DMS53 treated with DMSO at 0.1 percent for 48 hours (cell line): Measurements from ENCODE around the gene PDZD7.

ENCODE experiments used
- DNase-seq: peaks from one replicate; lab custom pipeline; 2025; ENCODE audit not compliant: unreplicated experiment; lab: John Stamatoyannopoulos, UW

The PDZD7 gene

DNA sequence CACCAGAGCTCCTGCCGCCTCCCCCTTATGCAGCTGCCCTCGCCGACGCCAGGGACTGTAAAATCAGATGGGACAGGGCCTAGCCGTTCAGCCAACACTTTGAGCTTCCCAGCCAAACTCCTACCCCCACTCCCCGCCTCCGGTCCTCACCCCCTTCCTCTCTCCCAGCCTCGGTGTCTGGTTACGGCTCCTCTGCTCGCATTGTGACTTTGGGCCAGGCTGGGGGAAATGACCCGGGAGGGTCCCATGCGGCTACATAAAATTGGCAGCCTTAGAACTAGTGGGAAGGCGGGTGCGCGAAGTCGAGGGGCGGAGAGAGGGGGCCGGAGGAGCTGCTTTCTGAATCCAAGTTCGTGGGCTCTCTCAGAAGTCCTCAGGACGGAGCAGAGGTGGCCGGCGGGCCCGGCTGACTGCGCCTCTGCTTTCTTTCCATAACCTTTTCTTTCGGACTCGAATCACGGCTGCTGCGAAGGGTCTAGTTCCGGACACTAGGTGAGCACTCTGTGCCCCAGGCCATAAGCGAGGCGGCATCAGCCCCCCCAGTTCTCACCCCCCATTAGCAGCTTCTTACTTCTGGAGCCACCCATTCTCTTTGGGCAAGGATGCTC, 30.8 kb upstream of the PDZD7 start, which contains the start of gene KAZALD1:
Gene KAZALD1, plus strand, starts transcription at position 366 of the 608 bp plus-strand sequence. CDS start 604 bp downstream, outside the sequence.
- peak; percentile 65 for DNase-seq

DNA sequence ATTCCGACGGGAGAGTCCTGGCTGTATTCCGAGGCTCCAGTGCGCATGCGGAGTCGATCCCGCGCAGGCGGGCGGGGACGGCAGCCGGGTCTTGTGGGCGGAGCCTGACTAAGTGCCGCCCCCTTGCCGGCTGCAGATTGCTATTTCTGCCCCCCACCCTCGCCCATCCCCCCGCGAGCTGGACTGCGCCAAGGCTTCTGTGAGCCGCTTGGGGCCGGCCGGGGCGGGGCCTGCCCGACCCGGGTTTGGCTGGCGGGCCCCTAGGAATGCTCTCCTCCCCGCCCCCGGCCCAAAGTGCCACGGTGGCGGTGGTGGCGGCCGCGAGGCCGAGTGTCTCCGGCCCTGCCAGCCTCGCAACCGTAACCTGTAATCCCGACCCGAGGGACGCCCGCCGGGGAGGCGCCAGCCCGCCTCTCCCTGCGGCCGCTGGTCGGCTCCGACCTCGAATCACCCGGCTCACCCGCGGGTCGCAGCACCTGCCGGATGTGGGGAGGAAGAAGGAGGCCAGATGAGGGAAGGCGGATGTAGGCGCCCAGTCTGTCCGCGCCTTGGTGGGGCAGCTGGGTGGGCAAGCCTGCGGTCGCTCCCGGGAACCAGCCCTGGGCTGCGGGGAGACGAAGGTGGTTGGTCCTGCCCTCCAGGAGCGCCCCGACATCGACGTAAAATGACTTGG, 30.2 kb upstream of the PDZD7 start:
- DNase-seq = peak; percentile 93

DNA sequence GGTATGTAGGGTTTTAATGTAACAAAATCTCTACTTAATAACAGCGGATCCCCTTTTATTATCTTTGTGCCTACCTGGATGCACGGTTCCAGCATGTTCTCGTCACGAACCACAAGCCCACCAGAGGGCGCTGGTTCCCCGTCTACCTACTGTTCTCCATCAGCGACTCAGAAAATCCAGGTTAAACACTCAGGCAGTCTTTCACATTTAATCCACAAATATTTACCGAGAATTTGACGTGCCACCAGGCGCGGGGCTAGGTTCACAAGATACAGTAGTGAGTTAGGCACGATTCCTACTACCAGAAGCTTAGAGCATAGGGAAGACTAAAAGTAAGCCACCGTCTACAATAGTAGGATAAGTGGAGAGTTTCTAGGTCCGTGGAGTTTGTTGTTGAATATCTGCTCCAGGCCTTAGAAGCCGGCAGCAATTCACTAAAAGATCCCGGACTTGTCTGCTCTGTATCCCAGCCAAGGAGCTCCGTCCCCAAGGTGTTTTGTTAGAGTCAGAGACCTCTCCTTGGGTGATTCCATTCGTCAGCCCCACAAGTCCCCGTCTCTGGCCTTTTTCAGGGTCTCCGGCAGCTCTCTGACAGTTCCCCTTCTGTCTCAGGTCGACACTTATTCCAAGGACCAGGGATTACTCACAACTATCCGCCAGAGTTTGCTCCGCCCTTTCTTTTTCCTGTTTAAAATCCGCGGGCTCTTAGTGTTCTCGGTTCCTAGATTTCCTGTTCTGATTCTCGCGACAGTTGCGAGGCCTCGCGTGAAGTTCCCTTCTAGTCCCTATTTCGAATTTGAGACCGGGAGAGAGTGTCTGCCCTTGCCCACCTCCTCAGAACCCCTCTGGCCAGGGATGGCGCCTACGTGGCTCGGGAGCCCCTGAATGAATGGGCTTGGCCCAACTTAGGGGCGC, 29.4 kb upstream of the PDZD7 start:
- DNase-seq = peak; percentile 95

DNA sequence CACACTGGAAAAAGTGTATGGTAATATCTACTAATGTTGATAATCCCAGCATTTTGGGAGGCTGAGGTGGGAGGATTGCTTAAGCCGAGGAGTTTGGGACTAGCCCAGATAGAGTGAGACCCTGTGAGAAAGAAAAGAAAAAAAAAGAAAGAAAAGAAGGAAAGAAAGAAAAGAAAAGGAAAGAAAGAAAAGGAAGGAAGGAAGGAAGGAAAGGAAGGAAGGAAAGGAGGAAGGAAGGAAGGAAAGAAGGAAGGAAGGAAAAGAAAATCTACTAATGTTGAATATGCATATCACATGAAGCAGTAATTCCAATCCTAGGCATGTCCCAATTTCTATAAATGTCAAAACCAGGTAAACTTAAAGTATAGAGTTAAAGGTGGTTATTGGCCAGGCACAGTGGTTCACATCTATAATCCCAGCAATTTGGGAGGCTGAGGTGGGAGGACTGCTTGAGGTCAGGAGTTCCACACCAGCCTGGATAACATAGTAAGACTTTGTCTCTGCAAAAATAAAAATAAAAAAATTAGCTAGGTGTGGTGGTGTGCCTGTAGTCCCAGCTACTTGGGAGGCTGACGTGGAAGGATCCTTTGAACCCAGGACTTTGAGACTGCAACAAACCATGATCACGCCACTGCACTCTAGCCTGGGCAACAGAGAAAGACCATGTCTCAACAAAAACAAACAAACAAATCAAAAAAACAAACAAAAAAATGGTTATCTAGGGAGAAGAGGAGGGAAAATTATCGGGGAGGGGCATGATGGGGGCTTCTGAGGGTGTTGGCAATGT, 25.6 kb upstream of the PDZD7 start:
- no peak for DNase-seq

DNA sequence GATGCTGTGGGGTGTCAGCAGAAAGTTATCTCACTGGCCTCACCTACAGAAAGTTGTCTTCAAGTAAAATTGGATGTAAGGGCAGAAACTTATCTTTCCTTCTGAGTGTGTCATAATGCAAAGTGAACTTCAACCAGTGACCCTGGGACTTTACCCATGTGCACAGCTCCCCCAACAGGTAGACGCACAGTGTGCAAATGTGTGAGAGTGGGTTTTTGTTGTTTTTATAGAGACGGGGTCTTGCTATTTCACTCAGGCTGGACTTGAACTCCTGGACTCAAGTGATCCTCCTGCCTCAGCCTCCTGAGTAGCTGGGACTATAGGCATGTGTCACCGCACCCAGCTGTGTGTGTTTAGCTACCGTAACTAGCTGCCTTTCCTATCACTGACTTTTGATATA, 24.5 kb upstream of the PDZD7 start:
- no peak for DNase-seq

DNA sequence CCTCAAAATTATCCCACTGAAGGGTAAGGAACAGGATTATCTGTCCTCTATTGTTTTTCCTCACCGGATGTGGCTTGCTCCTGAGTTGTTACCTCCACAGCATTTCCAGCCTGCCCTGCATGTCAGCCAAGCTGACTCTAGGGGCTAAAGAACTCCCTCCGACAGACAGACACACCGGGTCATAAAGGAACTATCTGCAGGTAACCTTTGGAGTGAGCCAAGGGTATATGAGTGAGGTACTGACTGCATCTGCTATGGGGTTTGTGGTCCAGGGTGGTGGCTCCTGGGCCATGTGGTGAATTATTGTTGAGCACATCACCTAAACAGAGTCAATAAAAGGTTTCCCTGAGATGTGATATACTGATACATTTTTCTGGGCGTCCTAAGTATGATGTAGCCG, 23.9 kb upstream of the PDZD7 start:
- DNase-seq = no peak

DNA sequence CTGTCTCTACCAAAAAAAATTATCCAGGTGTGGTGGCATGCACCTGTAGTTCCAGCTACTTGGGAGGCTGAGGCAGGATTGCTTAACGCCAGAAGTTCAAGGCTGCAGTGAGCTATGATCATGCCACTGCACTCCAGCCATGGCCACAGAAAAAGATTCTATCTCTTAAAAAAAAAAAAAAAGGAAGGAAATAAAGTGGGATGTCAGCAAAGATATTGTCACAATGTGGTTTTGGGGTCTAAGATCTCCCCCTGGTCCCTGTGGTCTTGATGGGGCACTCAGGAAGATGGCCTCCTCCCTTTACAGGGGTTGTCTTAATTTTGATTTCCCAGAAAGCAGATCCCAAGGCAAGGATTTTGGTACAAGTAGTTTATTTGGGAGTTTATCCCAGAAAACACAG, 23.4 kb upstream of the PDZD7 start:
- DNase-seq = no peak

DNA sequence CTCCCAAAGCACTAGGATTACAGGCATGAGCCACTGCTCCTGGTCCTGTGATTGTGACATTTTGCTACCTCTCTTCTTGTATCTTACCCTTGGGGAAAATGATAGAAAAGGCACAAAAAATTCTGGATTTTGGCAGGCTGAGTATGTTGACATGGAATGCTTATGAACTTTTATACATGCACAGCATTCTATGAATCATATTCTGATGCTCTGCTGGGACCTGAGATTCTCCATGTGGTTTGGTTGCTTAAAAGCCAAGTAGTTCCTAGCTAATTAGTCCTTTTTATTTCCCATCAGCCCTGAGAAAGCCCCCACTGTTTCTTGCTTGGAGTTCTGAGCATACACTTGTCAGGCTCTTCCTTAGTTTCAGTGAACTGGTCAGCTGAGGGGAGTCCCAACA, 22.6 kb upstream of the PDZD7 start:
- no peak for DNase-seq

DNA sequence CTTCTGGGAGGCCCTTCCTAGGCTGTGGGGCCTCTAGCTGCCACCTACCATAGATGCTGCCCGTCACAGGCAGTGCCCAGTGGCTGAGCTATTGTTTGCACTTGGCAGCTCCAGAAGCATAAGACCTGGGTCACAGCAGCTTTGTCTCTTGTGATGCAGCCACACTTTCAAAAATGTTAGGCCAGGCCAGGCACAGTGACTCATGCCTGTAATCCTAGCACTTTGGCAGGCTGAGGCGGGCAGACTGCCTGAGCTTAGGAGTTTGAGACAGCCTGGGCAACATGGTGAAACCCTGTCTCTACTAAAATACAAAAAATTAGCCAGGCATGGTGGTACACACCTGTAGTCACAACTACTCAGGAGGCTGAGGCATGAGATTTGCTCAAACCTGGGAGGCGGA, 21.4 kb upstream of the PDZD7 start:
- no peak for DNase-seq

DNA sequence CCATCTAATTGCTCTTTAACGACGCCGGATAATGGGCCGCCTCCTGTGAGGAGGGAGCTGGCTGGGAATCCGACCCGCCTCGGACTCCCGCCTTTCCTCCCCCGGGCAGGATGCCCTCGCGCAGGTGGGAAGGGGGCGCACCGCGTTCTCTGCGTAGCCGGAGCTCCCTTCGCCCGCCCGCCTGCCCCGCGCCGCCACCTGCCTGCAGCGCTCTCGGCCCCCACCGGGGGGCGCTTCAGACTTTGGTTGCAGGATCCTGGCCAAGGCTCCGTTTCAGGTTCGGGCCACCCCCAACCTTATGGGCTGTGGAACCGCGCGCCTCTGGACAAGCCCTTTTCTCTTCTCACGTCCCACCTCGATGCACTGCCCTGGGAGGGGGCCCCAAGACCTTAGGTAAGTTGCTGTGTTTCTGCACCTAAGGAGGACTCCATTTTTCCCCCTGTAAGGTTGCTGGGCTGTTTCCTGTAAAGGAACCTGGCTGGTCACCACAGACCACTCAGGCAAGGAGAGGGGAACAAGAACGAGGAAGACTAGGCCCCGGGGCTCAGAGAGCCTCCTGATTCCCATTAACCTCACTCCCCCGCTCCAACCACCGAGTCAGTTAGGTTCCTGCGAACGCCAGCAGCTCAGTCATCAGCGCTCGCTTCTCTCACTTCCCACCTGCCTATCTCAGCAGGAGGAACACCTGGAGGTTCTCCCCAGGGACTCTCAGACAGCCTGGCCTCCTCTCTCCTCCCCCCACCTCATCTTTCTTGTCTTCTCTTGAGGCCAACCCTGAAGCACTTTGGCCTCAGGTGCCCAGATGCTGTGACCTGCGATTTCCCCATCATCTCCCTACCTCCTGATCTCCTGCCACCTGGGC, 19.5 kb upstream of the PDZD7 start:
- DNase-seq = peak; percentile 32

DNA sequence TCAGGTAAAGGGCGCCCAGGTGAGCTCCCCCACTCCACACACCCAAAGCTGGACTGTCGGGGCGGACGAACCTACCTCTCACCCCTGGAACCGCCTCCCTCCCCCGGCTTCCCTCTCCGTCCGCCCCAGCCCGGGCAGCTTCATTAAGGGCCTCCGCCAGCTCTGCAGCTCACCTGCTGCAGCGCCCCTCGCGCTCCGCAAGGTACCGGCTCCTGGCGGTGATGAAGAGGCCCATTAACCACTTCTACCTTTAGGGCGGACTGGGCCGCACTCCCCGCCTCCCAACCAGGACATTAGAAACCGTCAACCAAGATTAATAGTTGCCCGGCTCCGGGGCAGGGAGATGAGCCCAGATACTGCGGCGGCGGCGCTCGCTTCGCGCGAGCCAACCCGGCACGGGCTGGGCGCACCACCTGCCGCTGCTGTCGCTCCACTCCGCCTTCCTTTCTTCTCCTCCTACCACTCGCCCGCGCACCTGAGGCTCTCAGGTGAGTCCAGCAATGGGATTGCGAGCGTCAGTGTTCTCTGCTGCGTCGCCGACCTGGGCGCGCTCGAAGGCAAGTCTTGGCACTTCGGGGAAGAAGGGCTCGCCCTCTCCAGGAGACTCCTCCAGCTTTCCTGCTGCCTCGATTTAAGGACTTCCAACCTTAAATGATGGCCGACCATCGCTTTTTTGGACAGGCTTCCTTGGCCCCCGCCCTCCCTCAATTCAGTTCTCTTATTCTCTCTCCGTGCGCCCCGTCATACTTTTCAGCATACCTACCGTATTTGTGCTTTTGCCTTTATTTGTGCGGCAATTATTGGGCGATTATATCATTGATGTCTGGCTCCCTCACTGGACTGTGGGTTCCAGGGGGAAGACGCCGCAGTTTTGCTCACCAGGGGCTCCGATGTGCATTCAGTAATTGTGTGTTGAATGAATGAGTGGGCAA, 17.3 kb upstream of the PDZD7 start:
- DNase-seq = peak; percentile 76

DNA sequence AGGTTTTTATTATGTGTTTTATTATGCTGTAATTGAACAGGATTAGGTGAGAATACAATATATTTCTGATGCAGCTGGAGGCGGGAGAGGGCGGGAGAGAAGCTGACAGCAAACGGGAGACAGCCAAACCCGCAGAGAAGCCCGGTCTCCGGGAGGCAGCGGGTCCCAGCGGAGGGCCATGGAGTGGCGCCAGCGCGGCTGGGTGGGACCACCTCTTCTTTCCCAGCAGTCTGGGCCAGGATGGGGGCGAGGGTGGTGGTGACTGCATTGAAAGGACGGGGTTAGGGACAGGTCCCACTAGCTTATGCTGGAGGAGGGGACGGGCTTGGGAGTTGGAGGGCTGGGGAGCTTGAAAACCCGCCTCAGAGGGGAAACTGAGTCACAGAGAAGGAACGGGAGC, 16.3 kb upstream of the PDZD7 start:
- DNase-seq = no peak

DNA sequence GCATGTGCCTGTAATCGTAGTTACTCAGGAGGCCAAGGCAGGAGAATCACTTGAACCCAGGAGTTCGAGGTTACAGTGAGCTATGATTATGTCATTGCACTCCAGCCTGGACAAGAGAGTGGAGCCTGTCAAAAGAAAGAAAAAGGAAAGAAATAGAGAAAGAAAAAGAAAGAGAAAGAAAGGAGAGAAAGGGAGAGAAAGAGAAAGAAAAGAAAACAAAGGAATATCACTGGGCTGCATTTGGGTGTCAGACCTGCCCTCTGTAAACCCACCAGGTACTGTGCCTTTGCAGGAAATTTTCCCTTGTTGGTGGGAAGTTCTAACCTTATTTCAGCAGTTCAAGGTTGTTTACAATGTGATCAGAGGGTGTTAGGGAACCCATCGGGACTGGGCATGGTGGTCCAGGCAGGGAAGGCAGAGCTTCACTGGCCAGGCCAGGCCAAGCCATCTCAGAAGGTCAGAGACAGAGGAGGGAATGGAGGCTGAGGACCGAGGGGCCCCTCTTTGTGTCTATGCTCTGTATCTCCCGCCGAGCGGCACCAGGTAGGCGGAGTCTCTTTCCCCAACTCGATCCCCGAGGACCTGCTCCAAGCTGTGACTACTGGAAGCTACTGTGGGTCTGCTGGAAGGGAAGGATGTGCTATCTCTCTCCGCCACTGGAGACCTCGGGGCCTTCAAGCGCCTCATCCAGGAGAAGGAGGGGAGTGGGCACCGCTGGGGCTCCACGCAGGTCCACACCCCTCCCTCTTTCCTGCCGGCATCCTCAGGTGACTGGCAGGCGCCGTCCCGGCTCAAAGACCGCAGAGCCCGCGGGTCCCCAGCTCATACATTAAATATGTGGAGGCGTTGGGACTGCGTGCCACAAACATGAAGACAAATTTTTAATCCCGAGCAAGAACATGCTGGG, 15.7 kb upstream of the PDZD7 start:
- no peak for DNase-seq

DNA sequence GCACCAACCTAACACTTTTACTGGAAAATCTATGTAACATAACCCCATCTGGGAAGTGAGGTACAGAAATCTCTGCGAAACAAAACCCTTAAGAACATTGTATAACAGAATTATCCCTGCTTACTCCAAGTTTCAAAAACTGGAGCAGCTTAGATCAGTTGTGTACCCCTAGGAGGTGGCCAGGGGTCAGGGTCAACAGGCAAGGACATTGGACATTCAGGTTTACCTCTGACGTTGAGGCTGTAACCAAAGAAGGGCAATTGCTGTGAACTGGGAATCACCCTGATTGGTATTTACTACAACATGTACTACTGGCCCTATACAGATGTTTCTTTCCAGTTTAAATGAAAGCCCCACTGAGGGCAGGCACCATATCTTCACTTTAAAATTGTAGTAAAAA, 13.2 kb upstream of the PDZD7 start:
- no peak for DNase-seq

DNA sequence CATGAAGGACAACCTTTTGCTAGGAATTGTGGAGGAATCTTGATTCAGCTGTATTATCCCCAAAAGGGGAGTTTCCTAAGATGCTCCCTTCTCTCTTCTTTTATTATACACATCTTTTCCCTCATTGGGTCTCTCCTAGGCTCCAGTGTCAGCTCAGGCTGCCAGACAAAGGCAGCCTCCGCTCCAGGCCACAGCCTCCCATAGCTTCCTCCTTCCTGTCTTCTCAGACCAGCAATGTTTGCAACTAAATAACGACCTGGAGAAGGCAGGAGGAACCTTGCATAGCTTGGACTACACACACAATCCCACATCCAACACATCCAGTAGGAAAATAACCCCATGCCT, 12.4 kb upstream of the PDZD7 start:
- no peak for DNase-seq

DNA sequence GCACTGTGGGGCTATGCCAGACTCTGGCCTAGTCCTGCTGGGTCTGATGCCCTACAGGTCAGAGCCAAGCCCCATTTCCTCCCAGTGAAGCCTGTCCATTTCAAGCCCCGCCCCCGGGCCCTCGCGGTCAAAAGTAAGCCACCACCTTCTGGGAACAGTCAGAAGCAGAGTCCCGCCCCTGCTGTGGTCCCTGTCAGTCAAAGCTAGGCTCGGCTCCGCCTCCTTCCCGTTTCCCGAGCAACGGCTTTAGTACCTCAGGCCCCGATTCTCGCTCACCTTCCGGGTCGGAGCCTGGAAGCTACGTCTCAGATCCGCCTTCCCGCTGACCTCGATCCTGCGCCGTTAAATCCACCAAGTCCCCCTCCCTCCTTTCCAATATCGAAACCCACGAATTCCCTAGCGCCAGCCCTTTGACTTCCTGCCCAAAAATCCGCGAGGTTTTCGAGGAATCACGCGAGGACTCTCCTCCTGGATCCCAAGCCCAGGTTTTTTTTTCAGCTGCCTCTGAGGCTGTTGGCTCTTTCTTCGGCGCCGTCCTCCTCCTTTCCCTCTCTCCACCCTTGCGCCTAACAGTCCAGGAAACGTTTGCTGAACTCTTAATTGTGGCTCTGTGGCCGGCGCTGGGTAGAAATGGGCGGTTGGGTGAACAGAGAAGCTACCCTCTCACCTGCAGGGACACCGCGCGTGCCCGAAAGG, 11.9 kb upstream of the PDZD7 start:
- DNase-seq = peak; percentile 97

DNA sequence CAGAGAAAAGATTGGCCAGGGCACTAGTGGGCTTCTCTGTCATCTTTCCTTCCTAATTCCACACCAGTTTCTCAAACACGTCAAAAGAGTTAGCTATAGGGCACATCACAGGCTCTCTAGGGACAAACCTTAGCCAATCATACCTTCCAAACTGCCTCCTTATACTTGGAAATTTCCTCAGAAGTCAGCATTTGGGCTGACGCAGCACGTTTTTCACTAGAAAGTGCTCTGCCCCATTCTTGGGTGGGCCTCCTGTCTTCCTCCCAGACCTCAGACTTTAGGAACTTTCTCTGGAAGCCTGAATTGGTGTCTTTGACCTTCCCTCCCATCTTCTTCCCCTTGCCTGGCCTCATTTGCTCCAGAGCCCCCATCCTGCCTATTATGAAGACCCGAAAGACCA, 11.2 kb upstream of the PDZD7 start:
- DNase-seq = no peak
